ENCODE data around the gene STAC2.

The STAC2 gene

GRCh38 chr17:39194089-39194984 is 31.4 kb downstream of the STAC2 start:
- in situ Hi-C loops (cut with HindIII; ENCODE audit: low sequenced_read_pairs): loop anchor here (25.0 kb wide), 1 partner anchor 132 kb away; no protein-coding TSS in a partner anchor

- in situ Hi-C loops (cut with HindIII; ENCODE audit: low sequenced_read_pairs): loop anchor here (25.0 kb wide), 1 partner anchor 131 kb away; no protein-coding TSS in a partner anchor
These were observed 32.4 kb downstream of the STAC2 start for GRCh38 chr17:39193346-39193745.

- in situ Hi-C loops (cut with HindIII; ENCODE audit: low sequenced_read_pairs): loop anchor here (25.0 kb wide), 1 partner anchor 131 kb away; no protein-coding TSS in a partner anchor
These were observed 32.8 kb downstream of the STAC2 start for GRCh38 chr17:39192901-39193300.

- in situ Hi-C loops (cut with HindIII; ENCODE audit: low sequenced_read_pairs): loop anchor here (25.0 kb wide), 1 partner anchor 130 kb away; no protein-coding TSS in a partner anchor
These were observed 33.8 kb downstream of the STAC2 start for GRCh38 chr17:39191750-39192510.

- in situ Hi-C loops (cut with HindIII; ENCODE audit: low sequenced_read_pairs): loop anchor here (25.0 kb wide), 1 partner anchor 125 kb away; no protein-coding TSS in a partner anchor
These were observed 38.5 kb downstream of the STAC2 start for GRCh38 chr17:39187152-39187830.

GRCh38 chr17:39186481-39187002 is 39.2 kb downstream of the STAC2 start:
- in situ Hi-C loops (cut with HindIII; ENCODE audit: low sequenced_read_pairs): loop anchor here (25.0 kb wide), 1 partner anchor 124 kb away; no protein-coding TSS in a partner anchor

GRCh38 chr17:39183720-39184119 is 42.0 kb downstream of the STAC2 start:
- in situ Hi-C loops (cut with HindIII; ENCODE audit: low sequenced_read_pairs): loop anchor here (25.0 kb wide), 1 partner anchor 121 kb away; no protein-coding TSS in a partner anchor

- in situ Hi-C loops (cut with HindIII; ENCODE audit: low sequenced_read_pairs): loop anchor here (25.0 kb wide), 1 partner anchor 121 kb away; no protein-coding TSS in a partner anchor
These were observed 42.7 kb downstream of the STAC2 start for GRCh38 chr17:39183045-39183444.

- in situ Hi-C loops (cut with HindIII; ENCODE audit: low sequenced_read_pairs): loop anchor here (25.0 kb wide), 1 partner anchor 119 kb away; no protein-coding TSS in a partner anchor
These were observed 44.4 kb downstream of the STAC2 start for GRCh38 chr17:39181303-39181702.

- in situ Hi-C loops (cut with HindIII; ENCODE audit: low sequenced_read_pairs): loop anchor here (25.0 kb wide), 1 partner anchor 116 kb away; no protein-coding TSS in a partner anchor
These were observed 47.2 kb downstream of the STAC2 start for GRCh38 chr17:39178536-39178935.

GRCh38 chr17:39177256-39177655 is 48.5 kb downstream of the STAC2 start:
- in situ Hi-C loops (cut with HindIII; ENCODE audit: low sequenced_read_pairs): loop anchor here (25.0 kb wide), 1 partner anchor 115 kb away; no protein-coding TSS in a partner anchor

GRCh38 chr17:39175695-39176093 is 50.1 kb downstream of the STAC2 start:
- in situ Hi-C loops (cut with HindIII; ENCODE audit: low sequenced_read_pairs): loop anchor here (25.0 kb wide), 1 partner anchor 113 kb away; no protein-coding TSS in a partner anchor

GRCh38 chr17:39174920-39175694 is 50.6 kb downstream of the STAC2 start:
- in situ Hi-C loops (cut with HindIII; ENCODE audit: low sequenced_read_pairs): loop anchor here (25.0 kb wide), 1 partner anchor 113 kb away; no protein-coding TSS in a partner anchor

GRCh38 chr17:39173526-39174274 is 52.0 kb downstream of the STAC2 start:
- in situ Hi-C loops (cut with HindIII; ENCODE audit: low sequenced_read_pairs): no loop called here

GRCh38 chr17:39173080-39173479 is 52.7 kb downstream of the STAC2 start:
- in situ Hi-C loops (cut with HindIII; ENCODE audit: low sequenced_read_pairs): no loop called here

GRCh38 chr17:39171933-39172332 is 53.8 kb downstream of the STAC2 start:
- in situ Hi-C loops (cut with HindIII; ENCODE audit: low sequenced_read_pairs): no loop called here

- in situ Hi-C loops (cut with HindIII; ENCODE audit: low sequenced_read_pairs): no loop called here
These were observed 55.2 kb downstream of the STAC2 start for GRCh38 chr17:39170558-39170957.

GRCh38 chr17:39170109-39170508 is 55.6 kb downstream of the STAC2 start:
- in situ Hi-C loops (cut with HindIII; ENCODE audit: low sequenced_read_pairs): no loop called here

GRCh38 chr17:39169518-39169917 is 56.2 kb downstream of the STAC2 start:
- in situ Hi-C loops (cut with HindIII; ENCODE audit: low sequenced_read_pairs): no loop called here
